Smooth muscle cell (in vitro differentiated cells): Measurements from ENCODE around the gene EXOC6B. TPM values are rescaled to one million over a fixed set of nuclear protein-coding genes. Genes with fewer than 3 reads are reported as not detected.
"Not testable (repeated sequence)": the region's sequence is repeated elsewhere in the genome, so short reads cannot be mapped to it uniquely, and the experiment has no call there.

ENCODE experiments used
- DNase-seq: peaks from one replicate; lab custom pipeline; 2025; ENCODE audit not compliant: unreplicated experiment; lab: John Stamatoyannopoulos, UW
- H2AFZ ChIP-seq: fragments of 200-600 bp; sonication (generic); 2 replicates; pipeline ENCODE4 v1.6.0; 2016; ENCODE audit warnings: antibody characterized with exemption, low read depth, mild to moderate bottlenecking
- H3F3A ChIP-seq: fragments of 200-600 bp; sonication (generic); 2 replicates; pipeline ENCODE4 v1.6.0; 2017; ENCODE audit warnings: antibody characterized with exemption, low read depth
- H3K27ac ChIP-seq: fragments of 200-600 bp; sonication (generic); 2 replicates; pipeline ENCODE4 v1.5.1; 2016; ENCODE audit warnings: low read depth, mild to moderate bottlenecking
- H3K27me3 ChIP-seq: fragments of 200-600 bp; sonication (generic); 2 replicates; pipeline ENCODE4 v1.6.1; 2016; ENCODE audit warnings: low read depth, mild to moderate bottlenecking
- H3K36me3 ChIP-seq: fragments of 200-600 bp; sonication (generic); 2 replicates; pipeline ENCODE4 v1.5.1; 2016; ENCODE audit warnings: low read depth
- H3K4me1 ChIP-seq: fragments of 200-600 bp; sonication (generic); 2 replicates; pipeline ENCODE4 v1.5.1; 2016; ENCODE audit warnings: low read depth
- H3K4me2 ChIP-seq: fragments of 200-600 bp; sonication (generic); 2 replicates; pipeline ENCODE4 v1.6.0; 2016; ENCODE audit warnings: mild to moderate bottlenecking
- H3K4me3 ChIP-seq: fragments of 200-600 bp; sonication (generic); 2 replicates; pipeline ENCODE4 v1.5.1; 2016; ENCODE audit warnings: mild to moderate bottlenecking
- H3K79me2 ChIP-seq: fragments of 200-600 bp; sonication (generic); 2 replicates; pipeline ENCODE4 v1.6.0; 2016; ENCODE audit warnings: low read depth, mild to moderate bottlenecking
- H3K9ac ChIP-seq: fragments of 200-600 bp; sonication (generic); 2 replicates; pipeline ENCODE4 v1.6.0; 2016; ENCODE audit warnings: low read depth
- H3K9me3 ChIP-seq: fragments of 200-600 bp; sonication (generic); replicated peaks from 2 replicates; pipeline ENCODE4 v1.5.1; 2016; ENCODE audit warnings: low read depth
- H4K20me1 ChIP-seq: fragments of 200-600 bp; sonication (generic); 2 replicates; pipeline ENCODE4 v1.6.0; 2016; ENCODE audit warnings: low read depth
- WGBS: methylation state at CpG from one replicate; pipeline ENCODE4 v1.1.7; 2016; ENCODE audit warnings: low lambda C conversion rate; 5-methylcytosine and 5-hydroxymethylcytosine counted together
- polyA plus RNA-seq: library from polyadenylated mRNA; unstranded; fragments of >200 nt; fragmentation: Nextera tagmentation; extraction: Ambion mirVana; gene quantifications from 2 replicates; pipeline ENCODE4 v1.2.1, GENCODE V29; 2016
- total RNA-seq: library from RNA; depleted of rRNA; stranded (reverse); fragments of >200 nt; gene quantifications from 2 replicates; pipeline ENCODE4 v1.2.3, GENCODE V29; 2014
- TF ChIP-seq, protein P1 (sequence below): fragments of 200-600 bp; sonication (generic); IDR thresholded peaks from 2 replicates; pipeline ENCODE4 v1.5.1; 2017; ENCODE audit warnings: borderline replicate concordance, mild to moderate bottlenecking, antibody characterized with exemption; ENCODE audit not compliant: insufficient read depth, poor library complexity, severe bottlenecking

Gene EXOC6B
- total and polyA plus RNA-seq, 2 experiments from 2014 or later: 6.9 to 19.7 TPM

DNA sequence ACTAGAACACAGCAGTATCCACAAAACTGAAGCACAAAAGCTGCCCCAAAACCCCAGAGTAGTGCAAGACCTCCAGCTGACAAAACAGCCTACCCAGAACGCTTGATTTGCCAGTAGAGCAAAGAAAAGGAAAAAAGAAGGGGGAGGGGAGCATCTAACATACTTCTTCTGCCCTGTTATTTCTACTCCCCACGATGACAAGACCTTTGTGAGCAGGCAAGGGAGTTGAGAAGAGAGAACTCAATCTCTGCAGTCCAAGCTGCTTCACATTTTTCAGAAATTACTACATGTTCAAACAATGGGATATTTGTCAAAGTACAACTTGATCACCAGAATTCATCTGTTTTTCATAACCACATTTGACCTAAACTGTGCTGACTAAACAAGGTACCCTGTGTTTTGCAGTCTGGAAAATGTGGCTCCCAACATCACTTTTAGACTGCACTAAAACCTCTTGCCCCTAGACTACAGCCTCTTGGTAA lies 286.7 kb downstream of the EXOC6B start:
- H3K79me2 ChIP-seq: no peaks in the 10 kb centered on the region
- H3K36me3 ChIP-seq: no peaks in the 10 kb centered on the region
- no peak overlapping the region for H3K9ac ChIP-seq
- H3F3A ChIP-seq: no peaks in the 10 kb centered on the region
- H2AFZ ChIP-seq: no peak overlapping the region
- DNase-seq: no peak
- WGBS: 35% methylated on average over 2 of the region's 2 CpGs
- H3K27me3 ChIP-seq: no peaks in the 10 kb centered on the region
- TF ChIP-seq, protein P1, sequence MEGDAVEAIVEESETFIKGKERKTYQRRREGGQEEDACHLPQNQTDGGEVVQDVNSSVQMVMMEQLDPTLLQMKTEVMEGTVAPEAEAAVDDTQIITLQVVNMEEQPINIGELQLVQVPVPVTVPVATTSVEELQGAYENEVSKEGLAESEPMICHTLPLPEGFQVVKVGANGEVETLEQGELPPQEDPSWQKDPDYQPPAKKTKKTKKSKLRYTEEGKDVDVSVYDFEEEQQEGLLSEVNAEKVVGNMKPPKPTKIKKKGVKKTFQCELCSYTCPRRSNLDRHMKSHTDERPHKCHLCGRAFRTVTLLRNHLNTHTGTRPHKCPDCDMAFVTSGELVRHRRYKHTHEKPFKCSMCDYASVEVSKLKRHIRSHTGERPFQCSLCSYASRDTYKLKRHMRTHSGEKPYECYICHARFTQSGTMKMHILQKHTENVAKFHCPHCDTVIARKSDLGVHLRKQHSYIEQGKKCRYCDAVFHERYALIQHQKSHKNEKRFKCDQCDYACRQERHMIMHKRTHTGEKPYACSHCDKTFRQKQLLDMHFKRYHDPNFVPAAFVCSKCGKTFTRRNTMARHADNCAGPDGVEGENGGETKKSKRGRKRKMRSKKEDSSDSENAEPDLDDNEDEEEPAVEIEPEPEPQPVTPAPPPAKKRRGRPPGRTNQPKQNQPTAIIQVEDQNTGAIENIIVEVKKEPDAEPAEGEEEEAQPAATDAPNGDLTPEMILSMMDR: no peak
- no peaks in the 10 kb centered on the region for H3K9me3 ChIP-seq
- H3K4me3 ChIP-seq: no peak overlapping the region
- H4K20me1 ChIP-seq: no peaks in the 10 kb centered on the region
- no peak overlapping the region for H3K4me2 ChIP-seq
- peaks cover 6% of the 10 kb centered on the region for H3K4me1 ChIP-seq
- H3K27ac ChIP-seq: no peak overlapping the region

DNA sequence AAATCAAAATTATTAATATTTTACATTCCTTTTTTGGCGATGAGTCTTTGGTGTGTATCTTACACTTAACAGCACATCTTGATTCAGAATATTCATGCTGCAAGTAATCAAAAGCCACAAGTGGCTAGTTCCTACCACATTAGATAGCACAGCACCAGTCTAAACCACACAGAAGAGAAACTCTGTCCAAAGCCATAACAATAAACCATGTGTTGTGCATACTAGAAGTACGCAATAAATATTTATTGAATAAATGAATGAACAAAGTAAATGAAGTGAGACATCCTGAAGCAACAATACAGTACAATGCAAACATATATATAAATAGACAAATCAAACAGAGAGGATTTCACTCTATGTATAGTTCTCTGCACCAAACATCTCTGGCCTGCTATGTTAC lies 287.3 kb downstream of the EXOC6B start:
- Histone ChIP-seq H3K4me3 (no peak overlapping the region), H3K27ac (no peak overlapping the region), H3K9me3 (no peaks in the 10 kb centered on the region), H4K20me1 (no peaks in the 10 kb centered on the region), H3K4me1 (peaks cover 6% of the 10 kb centered on the region), H3K9ac (no peak overlapping the region), H2AFZ (no peak overlapping the region), H3K27me3 (no peaks in the 10 kb centered on the region), H3K36me3 (no peaks in the 10 kb centered on the region), H3F3A (no peaks in the 10 kb centered on the region), H3K4me2 (no peak overlapping the region), H3K79me2 (no peaks in the 10 kb centered on the region)
- WGBS: 96% methylated on average over 2 of the region's 2 CpGs
- DNase-seq: no peak
- TF ChIP-seq, protein P1: no peak

DNA sequence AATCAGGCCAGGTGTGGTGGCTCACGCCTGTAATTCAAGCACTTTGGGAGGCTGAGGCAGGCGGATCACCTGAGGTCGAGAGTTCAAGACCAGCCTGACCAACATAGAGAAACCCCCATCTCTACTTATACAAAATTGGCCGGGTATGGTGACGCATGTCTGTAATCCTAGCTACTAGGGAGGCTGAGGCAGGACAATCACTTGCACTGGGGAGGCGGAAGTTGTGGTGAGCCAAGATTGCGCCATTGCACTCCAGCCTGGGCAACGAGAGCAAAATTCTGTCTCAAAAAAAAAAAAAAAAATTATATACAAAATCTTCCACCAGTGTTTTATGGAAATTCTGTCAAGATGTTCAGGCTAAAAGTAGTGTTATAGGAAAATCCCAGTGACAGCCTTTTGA lies 290.2 kb downstream of the EXOC6B start:
- H4K20me1 ChIP-seq, H2AFZ ChIP-seq: not testable (repeated sequence)
- 97% methylated on average over 8 of the region's 8 CpGs for WGBS

DNA sequence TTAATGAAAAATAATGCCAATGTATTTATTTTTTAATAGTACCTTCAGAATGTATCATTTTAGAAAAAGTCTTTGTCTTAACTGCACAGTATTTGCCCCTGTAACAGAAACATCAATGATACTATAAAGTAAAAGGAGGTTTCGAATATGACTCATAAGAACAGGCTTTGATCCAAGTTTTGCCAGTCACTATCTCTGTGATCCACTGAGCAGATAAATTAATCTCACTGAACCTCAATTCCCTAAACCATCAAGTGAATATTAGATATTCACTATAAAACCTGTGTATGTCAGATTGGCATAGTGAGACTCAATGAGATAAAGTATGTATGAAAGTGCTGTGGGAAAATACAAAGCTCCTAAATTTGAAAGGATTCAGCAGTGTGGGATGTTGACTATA lies 292.1 kb downstream of the EXOC6B start:
- H3K4me3 ChIP-seq: no peak overlapping the region
- no peaks in the 10 kb centered on the region for H3K36me3 ChIP-seq
- no peak overlapping the region for H2AFZ ChIP-seq
- no peaks in the 10 kb centered on the region for H3K79me2 ChIP-seq
- H3K9me3 ChIP-seq: no peaks in the 10 kb centered on the region
- DNase-seq: no peak
- no peak overlapping the region for H3K9ac ChIP-seq
- WGBS: 97% methylated on average over 1 of the region's 1 CpG
- no peaks in the 10 kb centered on the region for H3K27me3 ChIP-seq
- no peak overlapping the region for H3K4me2 ChIP-seq
- no peaks in the 10 kb centered on the region for H4K20me1 ChIP-seq
- TF ChIP-seq, protein P1: no peak
- H3K27ac ChIP-seq: no peak overlapping the region
- no peaks in the 10 kb centered on the region for H3F3A ChIP-seq
- peaks cover 2% of the 10 kb centered on the region for H3K4me1 ChIP-seq

More for the DNA sequence above, 290.2 kb downstream of the EXOC6B start:
- H3K4me3 ChIP-seq, H3K4me2 ChIP-seq, H3K9ac ChIP-seq, H3K36me3 ChIP-seq, H3K27me3 ChIP-seq, H3K27ac ChIP-seq, H3K9me3 ChIP-seq, H3K4me1 ChIP-seq, H3K79me2 ChIP-seq, DNase-seq, H3F3A ChIP-seq: not testable (repeated sequence)
